Neutrophil (primary cell): ENCODE measurements around the gene CNTNAP5.

Source experiments
- H3K27ac ChIP-seq: fragments of 200-600 bp; sonication (generic); 2 replicates; pipeline ENCODE4 v1.5.1; 2016; ENCODE audit warnings: mild to moderate bottlenecking, moderate library complexity
- H3K27me3 ChIP-seq: fragments of 200-600 bp; sonication (generic); 2 replicates; pipeline ENCODE4 v1.6.0; 2016; ENCODE audit warnings: mild to moderate bottlenecking
- H3K36me3 ChIP-seq: fragments of 200-600 bp; sonication (generic); 2 replicates; pipeline ENCODE4 v1.5.1; 2017
- H3K4me1 ChIP-seq, 2 experiments: fragments of 200-600 bp in 1 of 2; sonication (generic) in 1 of 2; 1 replicate in 1 of 2; 2 replicates in 1 of 2; pipeline versions ENCODE4 v1.5.1 to v1.6.1; 2013 to 2016; ENCODE audit warnings: low read depth in 1 of 2, low read length in 1 of 2, mild to moderate bottlenecking in 1 of 2, moderate library complexity in 1 of 2; ENCODE audit not compliant: control insufficient read depth in 1 of 2, insufficient read depth in 1 of 2
- H3K4me3 ChIP-seq, 2 experiments: fragments of 200-600 bp in 1 of 2; sonication (generic) in 1 of 2; 1 replicate in 1 of 2; 2 replicates in 1 of 2; pipeline ENCODE4 v1.5.1; 2013 to 2016; ENCODE audit warnings: low read depth in 1 of 2, low read length in 1 of 2, mild to moderate bottlenecking in 1 of 2, moderate library complexity in 1 of 2
- H3K9me3 ChIP-seq: fragments of 200-600 bp; sonication (generic); 2 replicates; pipeline ENCODE4 v1.5.1; 2016
- CTCF ChIP-seq: fragments of 200-600 bp; sonication (generic); IDR thresholded peaks from 2 replicates; pipeline ENCODE4 v1.5.1; 2016; ENCODE audit warnings: antibody characterized with exemption

CNTNAP5 gene

GRCh38 chr2:124258140-124258880, 233.2 kb downstream of the CNTNAP5 start:
- no peaks in the 10 kb centered on the region for H3K9me3 ChIP-seq
- no peak overlapping the region for H3K4me3 ChIP-seq
- no peaks in the 10 kb centered on the region for H3K36me3 ChIP-seq
- H3K27me3 ChIP-seq, result no peaks in the 10 kb centered on the region
- H3K27ac ChIP-seq, result no peak overlapping the region
- TF ChIP-seq CTCF, result no peak
- H3K4me1 ChIP-seq, result no peaks in the 10 kb centered on the region

- no peaks in the 10 kb centered on the region for H3K27me3 ChIP-seq
- no peak for TF ChIP-seq CTCF
- H3K4me1 ChIP-seq, result no peaks in the 10 kb centered on the region
- H3K27ac ChIP-seq, result no peak overlapping the region
- H3K4me3 ChIP-seq, result no peak overlapping the region
- H3K36me3 ChIP-seq, result no peaks in the 10 kb centered on the region
- no peaks in the 10 kb centered on the region for H3K9me3 ChIP-seq
These were observed 236.4 kb downstream of the CNTNAP5 start for GRCh38 chr2:124261456-124261855.

- no peaks in the 10 kb centered on the region for H3K9me3 ChIP-seq
- H3K27ac ChIP-seq, result no peak overlapping the region
- H3K4me1 ChIP-seq, result no peaks in the 10 kb centered on the region
- no peak for TF ChIP-seq CTCF
- H3K27me3 ChIP-seq, result no peaks in the 10 kb centered on the region
- no peaks in the 10 kb centered on the region for H3K36me3 ChIP-seq
- H3K4me3 ChIP-seq, result no peak overlapping the region
These were observed 239.5 kb downstream of the CNTNAP5 start for GRCh38 chr2:124264551-124265091.

GRCh38 chr2:124267794-124268193, 242.7 kb downstream of the CNTNAP5 start:
- no peak overlapping the region for H3K27ac ChIP-seq
- no peak for TF ChIP-seq CTCF
- no peaks in the 10 kb centered on the region for H3K36me3 ChIP-seq
- H3K27me3 ChIP-seq, result no peaks in the 10 kb centered on the region
- no peaks in the 10 kb centered on the region for H3K4me1 ChIP-seq
- H3K9me3 ChIP-seq, result no peaks in the 10 kb centered on the region
- no peak overlapping the region for H3K4me3 ChIP-seq

GRCh38 chr2:124269348-124269747, 244.3 kb downstream of the CNTNAP5 start:
- no peaks in the 10 kb centered on the region for H3K27me3 ChIP-seq
- no peaks in the 10 kb centered on the region for H3K36me3 ChIP-seq
- H3K4me3 ChIP-seq, result no peak overlapping the region
- H3K27ac ChIP-seq, result no peak overlapping the region
- TF ChIP-seq CTCF, result no peak
- H3K4me1 ChIP-seq, result no peaks in the 10 kb centered on the region
- no peaks in the 10 kb centered on the region for H3K9me3 ChIP-seq
